Measurements from ENCODE around the gene RGS1. TPM values are rescaled to one million over a fixed set of nuclear protein-coding genes. Genes with fewer than 3 reads are reported as not detected.

Gene RGS1
- total RNA-seq, 1 donor from 2014 or later, result 27.8 TPM

GRCh38 chr1:192549937-192550336 lies 25.6 kb upstream of the RGS1 start:
- no peak overlapping the region for H3K4me3 ChIP-seq
- ATAC-seq (no peak), DNase-seq (no peak)
- H3K27ac ChIP-seq, result peak overlapping the region; percentile 6
- no peaks in the 10 kb centered on the region for H3K27me3 ChIP-seq
- intact Hi-C loops (cut with DNase I), result no loop called here
- no peaks in the 10 kb centered on the region for H3K36me3 ChIP-seq
- H3K4me1 ChIP-seq, result no peaks in the 10 kb centered on the region
- H3K9me3 ChIP-seq, result no peaks in the 10 kb centered on the region
- TF ChIP-seq, protein P1, sequence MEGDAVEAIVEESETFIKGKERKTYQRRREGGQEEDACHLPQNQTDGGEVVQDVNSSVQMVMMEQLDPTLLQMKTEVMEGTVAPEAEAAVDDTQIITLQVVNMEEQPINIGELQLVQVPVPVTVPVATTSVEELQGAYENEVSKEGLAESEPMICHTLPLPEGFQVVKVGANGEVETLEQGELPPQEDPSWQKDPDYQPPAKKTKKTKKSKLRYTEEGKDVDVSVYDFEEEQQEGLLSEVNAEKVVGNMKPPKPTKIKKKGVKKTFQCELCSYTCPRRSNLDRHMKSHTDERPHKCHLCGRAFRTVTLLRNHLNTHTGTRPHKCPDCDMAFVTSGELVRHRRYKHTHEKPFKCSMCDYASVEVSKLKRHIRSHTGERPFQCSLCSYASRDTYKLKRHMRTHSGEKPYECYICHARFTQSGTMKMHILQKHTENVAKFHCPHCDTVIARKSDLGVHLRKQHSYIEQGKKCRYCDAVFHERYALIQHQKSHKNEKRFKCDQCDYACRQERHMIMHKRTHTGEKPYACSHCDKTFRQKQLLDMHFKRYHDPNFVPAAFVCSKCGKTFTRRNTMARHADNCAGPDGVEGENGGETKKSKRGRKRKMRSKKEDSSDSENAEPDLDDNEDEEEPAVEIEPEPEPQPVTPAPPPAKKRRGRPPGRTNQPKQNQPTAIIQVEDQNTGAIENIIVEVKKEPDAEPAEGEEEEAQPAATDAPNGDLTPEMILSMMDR (IDR thresholded peaks at IDR 0.05), result no peak

DNA sequence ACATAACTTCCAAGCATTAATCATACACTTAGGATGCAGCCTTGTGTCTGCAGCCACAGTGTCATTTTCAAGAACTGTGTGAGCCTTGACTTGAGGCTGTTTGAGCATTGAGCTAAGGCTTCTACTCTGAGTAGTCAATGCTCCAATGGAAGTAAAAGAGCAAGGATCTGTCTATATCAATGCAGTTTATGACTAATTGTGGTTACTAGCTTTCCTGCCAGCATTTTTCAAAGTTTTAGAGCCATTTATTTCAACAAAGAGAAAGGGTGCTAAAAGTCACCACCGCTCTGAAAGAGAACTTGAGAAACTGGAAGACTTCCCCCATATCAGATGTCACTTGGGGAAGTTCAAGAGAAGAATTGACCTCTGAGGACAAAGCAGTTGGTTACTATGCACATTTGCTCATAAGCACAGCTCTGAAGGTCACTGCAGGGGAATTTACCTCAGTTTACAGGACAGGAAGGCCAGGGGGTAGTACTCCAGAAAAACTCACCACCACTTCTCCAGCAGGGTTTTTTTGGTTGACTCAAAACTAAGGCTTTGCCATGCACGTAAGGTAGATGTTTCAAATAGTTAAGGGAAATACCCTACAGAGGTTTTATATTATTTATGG lies 24.5 kb upstream of the RGS1 start:
- H3K4me1 ChIP-seq, result no peaks in the 10 kb centered on the region
- ATAC-seq (peak; percentile 92), DNase-seq (no peak)
- peak overlapping the region; percentile 48 for H3K27ac ChIP-seq
- TF ChIP-seq, protein P1 (IDR thresholded peaks at IDR 0.05), result no peak
- H3K9me3 ChIP-seq, result no peaks in the 10 kb centered on the region
- intact Hi-C loops (cut with DNase I), result no loop called here
- H3K27me3 ChIP-seq, result no peaks in the 10 kb centered on the region
- H3K4me3 ChIP-seq, result no peak overlapping the region
- H3K36me3 ChIP-seq, result no peaks in the 10 kb centered on the region

DNA sequence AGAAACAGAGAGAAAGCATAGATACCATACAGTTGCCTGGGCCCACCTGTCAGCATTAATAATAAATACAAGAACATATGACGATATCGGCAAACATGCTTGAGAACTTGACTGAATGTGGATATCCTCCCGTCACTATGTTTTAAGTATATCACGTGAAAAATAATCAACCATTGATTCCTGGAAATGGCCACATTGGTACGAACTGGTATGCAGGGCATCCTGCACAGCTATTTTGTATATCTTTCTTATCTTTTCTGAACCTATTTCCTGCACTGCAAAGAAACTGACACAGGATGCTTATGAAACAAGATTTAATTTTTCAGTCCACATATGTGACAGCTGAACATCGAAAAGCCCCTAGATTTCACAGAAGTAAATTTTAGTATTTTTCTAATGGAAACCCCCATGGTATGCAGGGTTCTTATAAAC lies 22.8 kb upstream of the RGS1 start:
- Histone ChIP-seq H3K9me3 (no peaks in the 10 kb centered on the region), H3K4me3 (no peak overlapping the region), H3K36me3 (no peaks in the 10 kb centered on the region), H3K27me3 (no peaks in the 10 kb centered on the region), H3K27ac (no peak overlapping the region), H3K4me1 (no peaks in the 10 kb centered on the region)
- no peak for DNase-seq
- no peak for ATAC-seq
- intact Hi-C loops (cut with DNase I), result no loop called here
- TF ChIP-seq, protein P1 (IDR thresholded peaks at IDR 0.05), result no peak

GRCh38 chr1:192553741-192554140 lies 21.8 kb upstream of the RGS1 start:
- H3K27ac ChIP-seq, result no peak overlapping the region
- H3K27me3 ChIP-seq, result no peaks in the 10 kb centered on the region
- no peak for DNase-seq
- TF ChIP-seq, protein P1 (IDR thresholded peaks at IDR 0.05), result no peak
- ATAC-seq, result no peak
- H3K9me3 ChIP-seq, result no peaks in the 10 kb centered on the region
- H3K4me3 ChIP-seq, result no peak overlapping the region
- H3K36me3 ChIP-seq, result no peaks in the 10 kb centered on the region
- intact Hi-C loops (cut with DNase I), result no loop called here
- no peaks in the 10 kb centered on the region for H3K4me1 ChIP-seq

DNA sequence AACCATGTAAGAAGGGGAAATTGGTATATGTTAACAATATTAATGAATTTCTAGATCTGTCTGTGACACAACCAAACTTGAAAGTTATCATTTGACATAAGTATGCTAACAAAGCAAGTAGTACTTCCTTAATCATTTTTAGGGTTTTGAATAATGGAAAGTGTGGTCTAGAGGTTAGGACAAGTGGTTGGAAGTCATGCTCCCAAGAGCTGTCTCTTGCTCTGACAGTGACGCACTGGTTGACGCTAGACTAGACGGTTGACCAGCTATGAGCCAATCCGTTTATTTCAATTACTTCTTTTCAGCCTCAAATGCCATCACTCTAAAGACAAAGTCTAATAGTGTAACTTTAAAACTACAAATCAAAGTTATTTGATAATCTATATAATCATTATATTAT lies 20.7 kb upstream of the RGS1 start:
- Histone ChIP-seq H3K27ac (no peak overlapping the region), H3K36me3 (no peaks in the 10 kb centered on the region), H3K4me3 (no peak overlapping the region), H3K27me3 (no peaks in the 10 kb centered on the region), H3K9me3 (no peaks in the 10 kb centered on the region), H3K4me1 (no peaks in the 10 kb centered on the region)
- TF ChIP-seq, protein P1 (IDR thresholded peaks at IDR 0.05), result no peak
- DNase-seq (no peak), ATAC-seq (no peak)
- intact Hi-C loops (cut with DNase I), result no loop called here

DNA sequence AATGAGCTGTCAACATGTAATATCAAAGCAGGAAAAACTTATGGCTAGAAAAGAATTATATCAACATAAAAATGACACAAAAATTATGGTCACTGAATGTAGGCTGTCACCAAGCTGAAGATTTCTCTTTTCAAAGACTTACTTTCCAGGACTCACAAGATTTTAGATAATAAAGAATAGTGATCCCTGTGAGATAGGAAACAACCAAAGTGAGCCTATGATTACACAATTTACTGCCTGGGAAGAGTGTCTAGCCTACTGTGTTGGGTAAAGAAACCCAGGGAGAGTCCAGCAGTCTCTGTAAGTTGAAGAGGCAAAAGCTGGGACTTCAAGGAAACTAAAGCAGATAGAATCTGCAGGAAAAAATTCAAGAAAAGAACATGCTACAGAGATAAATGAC lies 20.2 kb upstream of the RGS1 start:
- Histone ChIP-seq H3K27ac (no peak overlapping the region), H3K9me3 (no peaks in the 10 kb centered on the region), H3K4me3 (no peak overlapping the region), H3K36me3 (no peaks in the 10 kb centered on the region), H3K27me3 (no peaks in the 10 kb centered on the region), H3K4me1 (no peaks in the 10 kb centered on the region)
- intact Hi-C loops (cut with DNase I), result no loop called here
- TF ChIP-seq, protein P1 (IDR thresholded peaks at IDR 0.05), result no peak
- DNase-seq (no peak), ATAC-seq (no peak)

Data from upper lobe of right lung (tissue), 1 donor.